ENCODE results near the gene WDR18. TPM values are rescaled to one million over a fixed set of nuclear protein-coding genes. Genes with fewer than 3 reads are reported as not detected.

WDR18 gene
- total RNA-seq, 1 experiment from 2014 or later = 41.8 TPM

- peak; percentile 40 for DNase-seq (ENCODE audit: low spot score)
Measured at GRCh38 chr19:964761-965694, 19.1 kb upstream of the WDR18 start.

- no peak for DNase-seq (ENCODE audit: low spot score)
Measured at GRCh38 chr19:966485-967088, 17.6 kb upstream of the WDR18 start.

- no peak for DNase-seq (ENCODE audit: low spot score)
Measured at GRCh38 chr19:970695-971094, 13.4 kb upstream of the WDR18 start.

DNA sequence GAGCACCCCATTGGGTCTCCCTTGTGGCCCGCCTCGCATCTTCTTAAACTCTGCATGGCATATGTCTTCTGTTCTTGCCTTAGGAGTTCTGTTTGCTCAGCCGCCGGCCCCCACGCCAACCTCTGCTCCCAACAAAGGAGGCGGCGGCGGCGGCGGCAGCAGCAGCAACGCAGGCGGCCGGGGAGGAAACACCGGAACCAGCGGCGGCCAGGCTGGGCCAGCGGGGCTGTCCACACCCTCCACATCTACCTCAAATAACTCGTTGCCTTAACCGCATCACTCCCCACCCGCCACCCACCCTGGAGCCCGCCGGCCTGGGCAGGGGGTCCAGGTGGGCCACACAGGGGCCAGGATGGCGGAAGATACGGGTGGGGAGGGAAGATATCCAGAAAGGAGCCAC, 12.3 kb upstream of the WDR18 start:
- no peak for DNase-seq (ENCODE audit: low spot score)

- no peak for DNase-seq (ENCODE audit: low spot score)
Measured at GRCh38 chr19:972281-972680, 11.9 kb upstream of the WDR18 start.

DNA sequence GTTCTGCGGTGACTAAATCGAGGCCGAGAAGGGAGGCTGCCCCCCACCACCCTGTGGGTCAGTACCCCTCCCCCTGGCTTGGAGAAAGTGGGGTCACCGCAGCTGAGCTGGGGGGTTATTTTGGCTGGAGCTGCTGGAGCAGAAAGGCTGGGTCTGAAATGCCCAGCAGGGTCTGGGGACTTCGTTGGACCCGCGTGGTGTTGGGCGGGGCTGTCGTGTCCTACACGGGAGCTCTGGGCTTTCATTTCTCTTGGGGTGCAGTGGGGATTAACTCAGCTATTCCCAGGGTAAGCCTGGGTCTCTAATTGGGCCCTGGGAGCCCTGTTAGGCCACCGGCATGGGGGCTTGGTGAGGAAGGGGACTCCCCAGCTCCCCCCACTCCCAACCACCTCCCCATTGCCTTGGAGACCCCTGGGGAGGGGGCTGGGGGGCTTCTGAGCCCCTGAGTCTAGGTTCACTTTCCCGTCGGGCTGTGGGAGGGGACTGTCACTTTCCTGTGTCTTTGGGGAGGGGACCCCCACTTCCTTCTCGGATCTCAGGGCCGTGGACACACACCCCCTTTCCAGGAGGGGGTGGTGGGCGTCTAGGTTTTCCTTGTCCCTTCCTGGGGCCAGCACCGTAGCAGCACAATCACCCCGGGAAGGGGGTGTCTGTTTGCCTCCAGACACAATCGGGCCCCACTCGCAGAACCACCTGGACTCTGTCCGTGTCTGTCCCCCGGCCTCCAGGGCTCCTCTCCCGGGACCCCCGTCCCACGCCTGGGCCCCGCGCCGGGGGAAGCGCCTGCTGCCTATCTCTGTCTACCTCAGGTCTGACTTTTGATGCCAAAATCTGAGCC, 10.2 kb upstream of the WDR18 start:
- no peak for DNase-seq (ENCODE audit: low spot score)

DNA sequence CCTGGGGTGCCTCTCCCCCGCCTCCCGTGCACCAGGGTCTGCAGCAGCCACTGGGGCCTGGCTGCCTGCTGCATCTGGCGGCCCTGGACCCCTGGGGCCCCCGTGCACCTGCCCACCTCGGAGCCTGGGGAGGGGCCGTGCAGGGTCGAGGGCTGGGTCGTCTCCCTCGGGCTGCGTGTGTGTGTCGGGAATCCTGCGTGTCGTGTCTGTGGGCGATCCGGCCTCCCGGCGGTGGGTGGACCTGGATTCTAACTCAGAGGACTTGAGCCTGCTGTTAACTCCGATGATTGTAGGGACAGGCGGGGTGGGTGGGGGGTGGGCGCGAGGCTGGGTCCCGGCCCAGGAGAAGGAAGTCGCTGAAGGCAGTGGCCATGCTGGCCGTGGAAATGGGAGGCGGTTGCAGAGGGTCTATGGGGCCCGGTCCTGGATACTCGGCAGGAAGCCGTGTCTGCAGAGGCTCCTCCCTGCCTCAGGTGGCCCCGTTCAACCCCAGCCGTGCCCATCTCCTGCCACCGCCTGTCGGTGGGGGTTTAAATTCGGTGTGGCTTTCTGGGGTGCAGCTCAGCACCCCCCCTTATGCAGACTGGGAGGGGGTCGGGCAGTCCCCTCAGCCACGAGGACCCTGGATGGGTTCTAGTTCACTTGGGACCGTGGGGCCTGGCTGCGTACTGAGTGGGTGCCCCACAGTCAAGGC, 9.4 kb upstream of the WDR18 start:
- DNase-seq (ENCODE audit: low spot score) = no peak

- no peak for DNase-seq (ENCODE audit: low spot score)
Measured at GRCh38 chr19:976476-976875, 7.7 kb upstream of the WDR18 start.

DNA sequence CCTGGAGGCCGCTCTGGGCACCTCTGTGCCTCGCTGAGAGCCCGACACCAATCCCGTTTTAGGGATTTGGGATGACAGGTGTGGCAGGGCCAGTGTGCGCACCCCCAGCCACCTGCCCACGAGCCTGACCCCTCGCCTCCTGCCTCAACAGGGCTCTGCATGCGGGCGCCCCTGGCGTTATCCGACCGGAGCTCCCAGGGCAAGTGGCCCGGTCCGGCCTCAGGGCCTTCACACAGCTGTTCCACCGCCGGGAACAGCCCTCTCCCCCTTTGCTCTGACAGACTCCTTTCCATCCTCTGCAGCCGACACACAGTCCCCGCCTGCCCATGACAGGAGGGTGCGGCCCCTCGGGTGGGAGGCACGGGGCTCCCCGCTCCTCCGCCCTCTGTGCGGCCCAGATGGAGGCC, 7.1 kb upstream of the WDR18 start:
- DNase-seq (ENCODE audit: low spot score) = no peak

DNA sequence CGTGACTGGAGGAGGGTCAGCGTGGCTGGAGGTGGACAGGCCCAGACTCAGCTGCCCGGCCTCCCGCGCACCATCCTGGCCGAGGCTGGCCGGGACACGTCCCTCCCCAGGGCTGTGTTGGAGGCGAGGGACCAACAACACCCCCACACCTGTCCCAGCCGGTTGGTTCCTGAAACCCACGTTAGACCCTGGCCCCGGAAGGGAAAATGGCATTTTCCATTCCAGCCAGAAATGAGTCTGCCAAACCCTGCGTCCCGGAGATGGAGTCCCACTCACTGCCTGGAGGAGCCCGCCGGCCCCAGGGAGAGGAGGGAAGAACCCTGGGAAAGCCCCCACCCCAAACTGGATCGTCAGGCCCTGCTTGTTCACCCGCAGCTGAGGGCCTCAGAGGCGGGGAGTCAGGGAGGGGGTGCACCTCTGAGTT, 4.8 kb upstream of the WDR18 start:
- no peak for DNase-seq (ENCODE audit: low spot score)

- no peak for DNase-seq (ENCODE audit: low spot score)
Measured at GRCh38 chr19:980133-980998, 3.8 kb upstream of the WDR18 start.

- DNase-seq (ENCODE audit: low spot score) = peak; percentile 34
Measured at GRCh38 chr19:982567-983170, 1.5 kb upstream of the WDR18 start.

- DNase-seq (ENCODE audit: low spot score) = no peak
Measured at GRCh38 chr19:986083-986482, 1.9 kb downstream of the WDR18 start.

DNA sequence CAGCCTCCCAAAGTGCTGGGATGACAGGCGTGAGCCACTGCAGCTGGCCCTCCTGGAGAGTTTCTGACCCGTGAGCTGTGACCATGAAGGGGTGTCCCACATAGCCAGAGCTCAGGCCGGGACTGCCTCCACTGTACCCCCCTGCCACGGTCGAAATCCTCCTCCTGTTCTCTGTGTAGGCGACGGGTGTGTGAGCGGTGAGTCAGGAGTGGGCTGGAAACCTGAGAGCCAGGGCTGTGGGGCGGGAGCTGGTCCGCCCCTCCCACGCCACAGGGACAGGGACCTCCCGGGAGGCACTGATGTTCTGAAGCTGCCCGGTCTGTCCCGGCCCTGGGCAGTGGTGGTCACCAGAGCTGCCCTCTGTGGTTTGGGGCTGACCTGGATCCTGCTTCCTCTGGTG, 3.9 kb downstream of the WDR18 start:
- DNase-seq (ENCODE audit: low spot score) = peak; percentile 41

GRCh38 chr19:988510-988909, 4.4 kb downstream of the WDR18 start:
- no peak for DNase-seq (ENCODE audit: low spot score)

DNA sequence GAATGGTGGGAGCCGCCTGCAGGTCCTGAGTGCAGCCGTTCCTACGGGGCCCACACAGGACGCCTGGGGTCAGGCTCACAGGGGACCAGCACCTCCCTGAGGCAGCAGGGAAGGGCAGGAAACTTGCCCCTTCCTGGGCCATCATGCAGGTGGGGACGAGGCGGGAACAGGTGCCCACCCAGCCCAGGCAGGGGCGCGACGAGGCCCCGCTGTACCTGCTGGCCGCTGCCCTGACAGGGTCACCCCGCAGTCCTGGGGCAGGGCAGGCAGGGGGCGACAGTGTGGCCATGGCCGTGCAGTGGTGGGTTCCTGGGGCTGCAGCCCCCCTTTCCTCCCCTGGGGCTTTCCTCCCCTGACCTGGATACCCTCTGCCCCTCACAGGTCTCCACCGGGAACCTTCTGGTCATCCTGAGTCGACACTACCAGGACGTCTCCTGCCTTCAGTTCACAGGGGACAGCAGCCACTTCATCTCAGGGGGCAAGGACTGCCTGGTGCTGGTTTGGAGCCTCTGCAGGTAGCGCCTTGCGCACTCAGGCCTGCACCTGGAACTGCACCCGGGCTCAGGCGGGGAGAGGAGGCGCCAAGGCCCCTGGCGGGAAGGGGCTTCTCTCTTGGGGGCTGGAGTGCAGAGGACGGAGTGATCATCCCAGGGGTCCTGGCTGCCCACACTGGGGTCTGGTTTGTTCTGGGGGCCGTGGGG, 5.4 kb downstream of the WDR18 start:
- no peak for DNase-seq (ENCODE audit: low spot score)

DNA sequence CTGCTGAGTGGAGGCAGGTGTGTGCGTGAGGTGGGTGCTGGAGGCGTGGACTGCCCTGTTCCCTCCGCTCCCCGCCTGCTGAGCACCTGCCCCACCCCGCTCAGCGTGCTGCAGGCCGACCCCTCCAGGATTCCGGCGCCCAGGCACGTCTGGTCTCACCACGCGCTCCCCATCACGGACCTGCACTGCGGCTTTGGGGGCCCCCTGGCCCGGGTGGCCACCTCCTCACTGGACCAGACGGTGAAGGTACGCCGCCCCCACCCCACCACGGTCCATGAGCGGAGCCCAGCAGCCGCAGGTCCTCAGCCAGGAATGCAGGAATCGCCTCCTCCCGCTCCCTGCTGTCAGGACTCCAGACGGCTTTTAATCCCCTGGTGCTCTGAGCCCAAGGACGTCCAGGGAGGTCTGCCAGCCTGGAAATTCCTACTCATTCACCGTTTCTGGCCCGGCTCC, 6.0 kb downstream of the WDR18 start:
- DNase-seq (ENCODE audit: low spot score) = peak; percentile 47

DNA sequence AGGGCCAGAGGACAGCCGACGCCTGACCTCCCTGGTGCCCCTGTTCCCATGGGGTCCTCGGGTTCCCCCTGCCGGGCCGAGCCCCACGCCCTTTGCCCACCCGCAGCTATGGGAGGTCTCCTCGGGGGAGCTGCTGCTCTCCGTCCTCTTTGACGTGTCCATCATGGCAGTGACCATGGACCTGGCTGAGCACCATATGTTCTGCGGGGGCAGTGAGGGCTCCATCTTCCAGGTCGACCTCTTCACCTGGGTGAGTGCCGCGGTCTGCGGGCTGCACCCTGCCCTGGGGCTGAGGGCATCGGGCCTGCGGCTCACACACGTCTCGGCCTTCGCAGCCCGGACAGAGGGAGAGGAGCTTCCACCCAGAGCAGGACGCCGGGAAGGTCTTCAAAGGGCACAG, 6.6 kb downstream of the WDR18 start:
- no peak for DNase-seq (ENCODE audit: low spot score)

- no peak for DNase-seq (ENCODE audit: low spot score)
Measured at GRCh38 chr19:991174-991931, 7.2 kb downstream of the WDR18 start.
